ENCODE data around the gene P4HA2. TPM values are rescaled to one million over a fixed set of nuclear protein-coding genes. Genes with fewer than 3 reads are reported as not detected.

Gene P4HA2
- total and polyA plus RNA-seq, 9 of the 15 experiments (the other 6 are each of a cell fraction or from before 2014, with no cell fraction given), result 9.6 to 50.0 (median 12.7) TPM

GRCh38 chr5:132180134-132180745, 47.4 kb downstream of the P4HA2 start (continued):
- TF ChIP-seq CHD7 (IDR thresholded peaks at IDR 0.05; ENCODE audit: low read depth, low read length) (no peak), CREM (IDR thresholded peaks at IDR 0.05; ENCODE audit: low read depth) (peak; percentile 33; the same call in 1 of the 2 replicates), ZNF780A (CRISPR knock-in tag; IDR thresholded peaks at IDR 0.05) (no peak), BRF1 (IDR thresholded peaks at IDR 0.05; ENCODE audit: borderline replicate concordance, extremely low read depth, insufficient read length) (no peak), TCF7 (IDR thresholded peaks at IDR 0.05; ENCODE audit: borderline replicate concordance) (no peak), ETV5 (CRISPR knock-in tag; IDR thresholded peaks at IDR 0.05; ENCODE audit: low read depth) (0 out of 2 replicates have a peak, but pooled peaks have one; percentile 32), NONO (IDR thresholded peaks at IDR 0.05; ENCODE audit: low read depth in 2 of 2, low read length in 1 of 2) (no peak), EP400 (IDR thresholded peaks at IDR 0.05) (peak; percentile 17), ZNF174 (CRISPR knock-in tag; IDR thresholded peaks at IDR 0.05) (no peak), TBL1XR1 (IDR thresholded peaks at IDR 0.05; ENCODE audit: low read length in 2 of 2) (0 out of 4 replicates have a peak, but pooled peaks of 1 of the 2 experiments have one; percentile 16), SP2 (IDR thresholded peaks at IDR 0.05; ENCODE audit: extremely low read depth, low read depth, low read length, poor library complexity, severe bottlenecking) (no peak), NR2C1 (IDR thresholded peaks at IDR 0.05) (peak; percentile 59; the same call in 1 of the 2 replicates), NR2C1 (tag; IDR thresholded peaks at IDR 0.05) (peak; percentile 62; the same call in 1 of the 2 replicates), RBM17 (IDR thresholded peaks at IDR 0.05; ENCODE audit: borderline replicate concordance, low read depth, low read length) (no peak), ZBTB34 (CRISPR knock-in tag; IDR thresholded peaks at IDR 0.05) (no peak)

All from K562 (cell line).